ENCODE results near the gene HSF4.

HSF4 gene

DNA sequence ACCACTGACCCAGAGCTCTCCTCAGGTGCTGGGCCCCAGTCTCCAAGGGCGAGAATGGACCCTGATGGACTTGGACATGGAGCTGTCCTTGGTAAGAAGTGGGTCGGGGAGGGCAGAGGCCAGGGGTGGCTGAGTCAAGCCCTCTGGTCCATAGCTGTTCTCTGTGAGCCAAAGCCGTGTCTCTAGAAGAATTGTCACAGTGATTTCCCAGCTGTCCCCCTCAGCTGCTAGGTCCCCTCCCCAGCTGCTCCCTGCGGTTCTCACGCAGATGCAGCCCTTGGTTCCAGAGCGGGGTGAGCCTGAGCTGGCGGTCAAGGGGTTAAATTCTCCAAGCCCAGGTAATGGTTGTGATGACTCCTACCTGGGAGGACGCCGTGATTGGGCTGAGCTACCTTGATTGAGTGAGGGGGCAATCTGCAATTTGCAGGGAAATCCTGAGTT, 4.5 kb downstream of the HSF4 start:
- Mint-ChIP-seq H3K4me3 (peak overlapping the region; percentile 14), H3K27me3 (ENCODE audit: low read depth) (peaks cover 18% of the 10 kb centered on the region), H3K4me1 (ENCODE audit: low read depth) (peaks cover 57% of the 10 kb centered on the region)

DNA sequence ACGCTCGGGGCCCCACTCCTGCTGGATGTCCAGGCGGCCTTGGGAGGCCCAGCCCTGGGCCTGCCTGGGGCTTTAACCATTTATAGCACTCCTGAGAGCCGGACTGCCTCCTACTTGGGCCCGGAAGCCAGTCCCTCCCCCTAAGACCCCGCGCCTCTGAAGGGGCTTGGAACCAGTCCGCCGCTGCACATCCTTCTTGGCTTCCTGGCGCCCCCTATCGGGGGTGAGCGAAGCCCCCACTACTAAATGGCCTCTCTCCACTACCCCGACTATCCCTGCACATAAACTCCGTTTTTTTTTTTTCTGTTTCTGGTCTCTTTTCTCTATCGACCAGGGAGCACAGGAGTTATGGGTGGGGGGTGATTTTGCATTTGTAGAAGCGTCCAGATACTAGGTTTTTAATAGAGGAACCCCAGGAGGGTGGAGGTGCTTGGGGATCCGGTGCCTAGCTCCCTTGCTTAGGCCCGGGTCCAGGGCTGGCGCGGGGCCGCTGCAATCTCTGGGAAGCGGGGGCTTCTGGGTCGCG, 5.2 kb downstream of the HSF4 start:
- Mint-ChIP-seq H3K9me3 (no peaks in the 10 kb centered on the region), H3K4me3 (peak overlapping the region; percentile 91), H3K4me1 (ENCODE audit: low read depth) (peaks cover 55% of the 10 kb centered on the region), H3K36me3 (ENCODE audit: low read depth) (peaks cover 33% of the 10 kb centered on the region), H3K27me3 (ENCODE audit: low read depth) (peaks cover 15% of the 10 kb centered on the region), H3K27ac (peak overlapping the region; percentile 94)

More for the DNA sequence above, 4.5 kb downstream of the HSF4 start:
- H3K27ac Mint-ChIP-seq: no peak overlapping the region
- H3K9me3 Mint-ChIP-seq: no peaks in the 10 kb centered on the region
- peaks cover 33% of the 10 kb centered on the region for H3K36me3 Mint-ChIP-seq (ENCODE audit: low read depth)

DNA sequence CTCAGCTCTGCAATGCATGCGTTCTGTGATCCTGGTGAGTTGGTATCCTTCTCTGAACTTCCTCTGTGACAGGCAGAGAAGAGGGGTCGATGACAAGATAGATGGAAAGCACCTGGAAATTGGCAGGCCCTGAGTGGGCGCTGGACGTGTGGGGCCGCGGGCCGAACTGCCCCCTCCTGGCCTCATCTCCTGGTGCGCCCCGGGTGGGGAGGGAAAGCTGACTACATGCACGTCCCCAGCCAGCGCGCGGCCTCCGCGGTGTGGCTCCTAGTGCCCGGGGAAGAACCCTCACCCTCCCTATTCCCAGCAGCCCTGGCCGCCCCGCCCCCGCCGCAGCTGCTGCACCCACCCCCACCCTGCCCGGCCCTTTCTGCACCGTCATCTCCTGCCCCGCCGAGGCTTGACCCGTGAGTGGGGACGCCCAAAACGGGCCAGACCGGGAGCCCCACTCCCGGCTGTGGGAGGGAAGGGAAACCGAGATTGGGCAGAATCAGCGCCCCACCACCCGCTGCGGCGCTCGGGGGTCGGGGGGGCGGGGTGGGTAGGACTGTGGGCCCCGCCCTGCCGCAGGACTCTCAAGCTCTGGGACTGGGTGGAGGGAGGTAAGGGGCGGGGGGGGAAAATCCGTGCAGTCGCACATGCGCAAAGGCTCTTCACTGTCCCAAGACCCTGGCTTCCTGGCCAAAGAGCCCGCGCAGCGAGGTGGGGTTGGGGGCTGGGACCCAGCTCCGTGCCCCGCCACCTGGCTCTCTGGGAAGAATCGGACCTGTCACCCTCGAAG, 5.8 kb downstream of the HSF4 start, which contains the start of gene NOL3:
TSS of gene NOL3 (plus strand) at position 371 of the 781 bp plus-strand sequence.
- Mint-ChIP-seq H3K4me3 (peak within 1 kb of the TSS; percentile 91), H3K36me3 (ENCODE audit: low read depth) (peaks cover 30% of the 10 kb centered on the region), H3K9me3 (no peaks in the 10 kb centered on the region), H3K4me1 (ENCODE audit: low read depth) (peaks cover 54% of the 10 kb centered on the region), H3K27ac (peak within 1 kb of the TSS; percentile 94), H3K27me3 (ENCODE audit: low read depth) (peaks cover 10% of the 10 kb centered on the region)

DNA sequence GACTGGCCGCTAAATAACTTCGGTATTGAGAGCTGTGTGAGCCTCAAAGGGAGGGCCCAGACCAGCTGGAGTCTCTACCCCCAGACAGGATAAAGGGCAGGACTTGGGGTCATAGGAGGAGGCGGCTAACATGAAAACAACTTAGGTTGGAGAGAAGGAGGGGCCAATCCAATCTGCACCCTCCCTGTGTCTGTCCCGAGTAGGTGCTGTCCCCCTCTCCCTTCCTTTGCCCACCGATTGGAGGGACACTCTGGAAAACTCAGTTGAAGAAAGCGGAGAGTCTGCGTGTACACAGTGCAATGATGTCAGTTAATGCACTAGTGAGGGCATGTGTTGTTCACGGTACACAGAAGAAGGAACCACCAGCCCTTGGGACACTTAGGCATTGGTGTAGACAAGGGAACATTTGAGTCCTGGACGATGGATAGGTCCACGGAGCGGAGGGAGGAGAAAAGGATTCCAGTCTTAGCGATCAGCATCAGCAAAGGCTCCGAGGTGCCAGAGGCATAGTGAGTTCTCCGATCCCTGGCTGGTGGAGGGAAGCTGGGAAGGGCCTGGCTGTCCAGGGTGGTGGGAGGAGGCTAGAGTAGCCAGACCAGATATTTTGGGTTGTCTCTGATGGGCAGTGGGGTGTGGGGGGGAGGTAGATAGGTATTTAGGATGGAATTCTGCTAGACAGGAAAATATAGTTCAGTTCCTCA, 6.6 kb downstream of the HSF4 start:
- Mint-ChIP-seq H3K27ac (peak overlapping the region; percentile 86), H3K27me3 (ENCODE audit: low read depth) (peaks cover 8% of the 10 kb centered on the region), H3K36me3 (ENCODE audit: low read depth) (peaks cover 36% of the 10 kb centered on the region), H3K4me3 (peak overlapping the region; percentile 91), H3K4me1 (ENCODE audit: low read depth) (peaks cover 61% of the 10 kb centered on the region), H3K9me3 (no peaks in the 10 kb centered on the region)

DNA sequence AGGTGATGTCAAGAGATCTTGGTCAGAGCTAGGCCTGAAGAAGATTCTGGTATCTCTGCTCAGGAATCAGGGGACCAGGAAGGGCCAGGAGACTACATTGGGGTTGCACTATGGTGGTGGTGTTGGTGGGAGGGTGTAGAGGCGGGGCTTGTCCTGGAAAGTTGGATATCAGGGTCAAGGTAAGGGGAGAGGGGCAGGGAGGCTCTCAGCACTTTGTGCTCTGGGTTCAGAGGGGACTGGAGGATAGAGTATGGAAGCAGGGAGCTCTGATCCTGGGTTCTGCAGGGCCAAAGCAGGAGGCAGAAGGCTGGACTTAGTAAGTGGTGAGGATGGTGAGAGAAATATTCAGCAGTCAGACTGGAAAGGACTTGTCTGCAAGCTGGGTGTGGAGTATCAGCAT, 8.8 kb downstream of the HSF4 start:
- peaks cover 62% of the 10 kb centered on the region for H3K4me1 Mint-ChIP-seq (ENCODE audit: low read depth)
- peak overlapping the region; percentile 83 for H3K27ac Mint-ChIP-seq
- H3K36me3 Mint-ChIP-seq (ENCODE audit: low read depth): peaks cover 36% of the 10 kb centered on the region
- peak overlapping the region; percentile 89 for H3K4me3 Mint-ChIP-seq
- no peaks in the 10 kb centered on the region for H3K9me3 Mint-ChIP-seq
- H3K27me3 Mint-ChIP-seq (ENCODE audit: low read depth): no peaks in the 10 kb centered on the region

DNA sequence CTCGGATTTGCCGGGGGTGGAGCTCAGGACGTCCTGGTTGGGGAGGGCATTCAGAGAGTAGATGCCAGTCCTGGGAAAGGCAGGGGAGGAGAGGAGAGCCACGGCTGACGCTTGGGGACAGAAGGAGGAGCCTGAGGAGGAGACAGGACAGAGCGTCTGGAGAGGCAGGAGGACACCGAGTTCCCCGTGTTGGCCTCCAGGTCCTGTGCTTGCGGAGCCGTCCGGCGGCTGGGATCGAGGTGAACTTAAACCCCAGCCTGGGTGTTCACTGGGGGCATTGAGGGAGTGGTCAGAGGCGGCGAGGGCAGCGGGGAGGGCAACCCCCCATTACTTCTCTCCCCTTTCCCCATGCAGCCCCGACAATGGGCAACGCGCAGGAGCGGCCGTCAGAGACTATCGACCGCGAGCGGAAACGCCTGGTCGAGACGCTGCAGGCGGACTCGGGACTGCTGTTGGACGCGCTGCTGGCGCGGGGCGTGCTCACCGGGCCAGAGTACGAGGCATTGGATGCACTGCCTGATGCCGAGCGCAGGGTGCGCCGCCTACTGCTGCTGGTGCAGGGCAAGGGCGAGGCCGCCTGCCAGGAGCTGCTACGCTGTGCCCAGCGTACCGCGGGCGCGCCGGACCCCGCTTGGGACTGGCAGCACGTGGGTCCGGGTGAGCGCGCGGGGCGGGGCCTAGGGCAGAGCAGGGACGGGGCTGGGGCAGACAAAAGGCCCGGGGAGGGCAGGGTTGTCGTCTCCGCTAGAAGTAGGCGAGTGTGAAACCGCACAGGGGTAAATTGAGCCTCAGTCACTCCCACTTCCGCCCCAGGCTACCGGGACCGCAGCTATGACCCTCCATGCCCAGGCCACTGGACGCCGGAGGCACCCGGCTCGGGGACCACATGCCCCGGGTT, 9.5 kb downstream of the HSF4 start:
- Mint-ChIP-seq H3K27me3 (ENCODE audit: low read depth) (no peaks in the 10 kb centered on the region), H3K36me3 (ENCODE audit: low read depth) (peaks cover 35% of the 10 kb centered on the region), H3K4me3 (peak overlapping the region; percentile 89), H3K27ac (peak overlapping the region; percentile 83), H3K9me3 (no peaks in the 10 kb centered on the region), H3K4me1 (ENCODE audit: low read depth) (peaks cover 65% of the 10 kb centered on the region)

DNA sequence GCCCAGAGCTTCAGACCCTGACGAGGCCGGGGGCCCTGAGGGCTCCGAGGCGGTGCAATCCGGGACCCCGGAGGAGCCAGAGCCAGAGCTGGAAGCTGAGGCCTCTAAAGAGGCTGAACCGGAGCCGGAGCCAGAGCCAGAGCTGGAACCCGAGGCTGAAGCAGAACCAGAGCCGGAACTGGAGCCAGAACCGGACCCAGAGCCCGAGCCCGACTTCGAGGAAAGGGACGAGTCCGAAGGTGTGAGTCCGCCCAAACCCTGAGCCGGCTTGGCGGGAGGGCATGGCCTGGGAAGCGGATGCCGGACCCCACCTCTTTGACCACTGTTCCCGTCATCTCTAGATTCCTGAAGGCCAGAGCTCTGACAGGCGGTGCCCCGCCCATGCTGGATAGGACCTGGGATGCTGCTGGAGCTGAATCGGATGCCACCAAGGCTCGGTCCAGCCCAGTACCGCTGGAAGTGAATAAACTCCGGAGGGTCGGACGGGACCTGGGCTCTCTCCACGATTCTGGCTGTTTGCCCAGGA, 10.2 kb downstream of the HSF4 start:
- Mint-ChIP-seq H3K9me3 (no peaks in the 10 kb centered on the region), H3K27me3 (ENCODE audit: low read depth) (no peaks in the 10 kb centered on the region), H3K36me3 (ENCODE audit: low read depth) (peaks cover 35% of the 10 kb centered on the region), H3K27ac (no peak overlapping the region), H3K4me3 (peak overlapping the region; percentile 89), H3K4me1 (ENCODE audit: low read depth) (peaks cover 64% of the 10 kb centered on the region)

DNA sequence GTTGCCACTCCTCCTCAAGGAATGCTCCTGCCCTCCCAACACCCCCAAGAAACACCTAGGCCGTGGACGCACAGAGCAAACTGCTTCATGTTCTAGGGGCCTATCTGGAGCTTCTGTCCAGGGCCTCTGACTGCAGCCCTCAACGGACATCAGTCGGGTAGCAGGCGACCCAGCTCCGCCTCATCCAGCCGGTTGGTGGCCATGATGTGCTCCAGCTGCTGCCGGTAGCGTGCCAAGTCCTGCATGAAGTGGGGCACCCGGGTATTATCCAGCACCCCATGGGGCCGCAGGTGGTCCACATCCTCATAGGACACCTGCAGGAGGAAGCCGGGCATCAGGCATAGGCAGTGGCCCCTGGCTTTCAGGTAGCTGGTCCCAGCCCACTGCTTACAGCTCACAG, 12.1 kb downstream of the HSF4 start:
- no peak overlapping the region for H3K4me3 Mint-ChIP-seq
- H3K27ac Mint-ChIP-seq: peak overlapping the region; percentile 63
- H3K4me1 Mint-ChIP-seq (ENCODE audit: low read depth): peaks cover 49% of the 10 kb centered on the region
- peaks cover 30% of the 10 kb centered on the region for H3K36me3 Mint-ChIP-seq (ENCODE audit: low read depth)
- no peaks in the 10 kb centered on the region for H3K27me3 Mint-ChIP-seq (ENCODE audit: low read depth)
- H3K9me3 Mint-ChIP-seq: no peaks in the 10 kb centered on the region

DNA sequence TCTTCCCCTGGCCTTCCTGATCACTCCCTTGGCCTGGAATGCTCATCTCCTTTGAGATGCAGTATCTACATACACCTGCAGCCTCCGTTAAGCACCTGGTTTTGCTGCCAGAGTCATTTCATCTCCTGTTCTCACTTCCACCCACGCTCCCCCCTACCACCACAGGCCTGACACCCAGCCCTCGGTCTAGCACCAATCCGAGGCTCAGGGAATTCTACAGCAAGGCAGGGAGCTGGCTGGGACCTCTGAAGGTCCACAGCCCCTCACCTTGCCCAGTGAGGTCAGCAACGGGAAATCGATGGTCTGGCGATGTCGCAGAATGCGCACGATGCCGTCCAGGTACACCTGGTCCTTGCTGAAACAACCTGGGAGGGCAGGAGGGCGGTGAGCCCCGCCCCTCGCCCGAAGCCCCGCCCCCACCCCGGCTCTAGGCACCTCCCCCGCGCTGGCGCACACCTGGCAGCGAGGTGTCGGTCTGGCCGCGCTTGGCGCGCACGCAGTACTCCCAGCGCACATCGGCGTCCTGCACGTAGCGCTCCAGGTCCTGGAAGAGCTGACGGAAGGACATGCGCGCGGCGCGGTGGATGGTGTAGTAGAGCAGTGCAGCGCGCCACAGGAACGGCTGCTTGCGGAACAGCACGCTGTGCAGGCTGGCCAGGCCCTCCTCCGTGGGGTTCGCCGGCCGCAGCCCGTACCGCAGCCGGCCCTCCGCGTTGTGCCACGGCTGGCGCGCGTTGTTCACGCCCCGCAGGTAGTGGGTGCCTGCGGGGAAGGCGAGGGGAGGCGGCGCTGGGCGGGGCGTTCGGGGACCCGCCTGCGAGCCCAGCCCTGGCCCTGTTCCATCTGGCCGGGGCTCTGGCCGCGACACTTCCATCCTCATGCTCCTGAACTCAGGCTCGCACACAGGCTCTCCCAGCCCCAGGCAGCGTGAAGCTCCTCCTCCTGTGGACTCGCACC, 13.5 kb downstream of the HSF4 start:
- H3K4me1 Mint-ChIP-seq (ENCODE audit: low read depth): peaks cover 43% of the 10 kb centered on the region
- peak overlapping the region; percentile 71 for H3K27ac Mint-ChIP-seq
- H3K4me3 Mint-ChIP-seq: peak overlapping the region; percentile 73
- H3K27me3 Mint-ChIP-seq (ENCODE audit: low read depth): no peaks in the 10 kb centered on the region
- peaks cover 26% of the 10 kb centered on the region for H3K36me3 Mint-ChIP-seq (ENCODE audit: low read depth)
- H3K9me3 Mint-ChIP-seq: no peaks in the 10 kb centered on the region

DNA sequence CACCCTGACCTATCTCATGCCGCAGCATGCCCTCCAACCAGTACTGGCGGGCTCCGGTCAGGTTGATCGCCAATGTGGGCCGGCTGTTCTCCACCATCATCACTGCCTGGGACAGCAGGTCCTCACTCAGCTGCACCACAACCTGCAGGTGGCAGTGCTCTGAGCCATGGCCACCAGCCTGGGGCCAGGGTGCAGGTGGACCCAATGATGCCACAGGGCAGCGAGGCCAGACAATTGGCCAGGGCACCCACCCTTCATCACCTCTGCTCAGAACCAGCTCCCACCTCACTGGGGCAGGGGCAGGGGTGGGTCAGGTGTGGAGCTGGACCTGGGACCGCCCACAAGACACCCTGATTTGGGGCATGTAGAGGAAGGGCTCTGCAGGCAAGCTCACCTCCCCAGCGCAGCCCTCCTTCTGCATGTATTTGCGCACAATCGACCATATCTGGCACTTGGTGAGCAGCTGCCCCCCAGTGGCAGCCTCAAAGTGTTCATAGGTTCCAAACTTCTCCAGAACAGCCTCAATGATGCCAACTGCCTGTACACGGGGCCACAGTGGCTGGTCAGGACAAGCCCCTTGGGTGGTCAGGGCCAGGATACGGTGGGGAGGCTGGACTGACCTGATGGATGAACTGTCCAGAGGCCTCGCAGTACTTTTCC, 15.0 kb downstream of the HSF4 start:
- H3K27ac Mint-ChIP-seq: no peak overlapping the region
- H3K27me3 Mint-ChIP-seq (ENCODE audit: low read depth): no peaks in the 10 kb centered on the region
- H3K4me3 Mint-ChIP-seq: no peak overlapping the region
- no peaks in the 10 kb centered on the region for H3K9me3 Mint-ChIP-seq
- peaks cover 18% of the 10 kb centered on the region for H3K36me3 Mint-ChIP-seq (ENCODE audit: low read depth)
- peaks cover 32% of the 10 kb centered on the region for H3K4me1 Mint-ChIP-seq (ENCODE audit: low read depth)

DNA sequence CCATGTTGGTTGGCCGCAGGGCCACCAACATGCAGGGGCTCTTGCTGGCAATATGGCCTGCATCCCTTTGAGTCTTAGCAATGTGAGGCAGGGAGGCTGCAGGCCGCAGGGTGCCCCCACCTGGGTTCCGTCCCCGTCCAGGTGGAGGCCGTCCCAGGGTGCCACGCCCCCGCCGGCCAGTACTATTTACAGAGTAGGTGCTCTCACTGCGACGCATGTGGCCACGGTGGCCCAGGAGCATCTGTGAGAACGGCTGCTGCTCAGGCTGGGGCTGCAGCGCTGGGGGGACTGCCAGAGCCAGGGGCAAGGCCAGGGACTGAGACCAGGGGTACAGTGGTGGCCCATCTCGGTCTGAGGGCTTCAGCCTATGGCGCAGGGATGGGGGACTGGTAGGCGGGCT, 15.6 kb downstream of the HSF4 start:
- Mint-ChIP-seq H3K9me3 (no peaks in the 10 kb centered on the region), H3K27me3 (ENCODE audit: low read depth) (peaks cover 2% of the 10 kb centered on the region), H3K4me3 (no peak overlapping the region), H3K4me1 (ENCODE audit: low read depth) (peaks cover 32% of the 10 kb centered on the region), H3K36me3 (ENCODE audit: low read depth) (peaks cover 18% of the 10 kb centered on the region), H3K27ac (no peak overlapping the region)

DNA sequence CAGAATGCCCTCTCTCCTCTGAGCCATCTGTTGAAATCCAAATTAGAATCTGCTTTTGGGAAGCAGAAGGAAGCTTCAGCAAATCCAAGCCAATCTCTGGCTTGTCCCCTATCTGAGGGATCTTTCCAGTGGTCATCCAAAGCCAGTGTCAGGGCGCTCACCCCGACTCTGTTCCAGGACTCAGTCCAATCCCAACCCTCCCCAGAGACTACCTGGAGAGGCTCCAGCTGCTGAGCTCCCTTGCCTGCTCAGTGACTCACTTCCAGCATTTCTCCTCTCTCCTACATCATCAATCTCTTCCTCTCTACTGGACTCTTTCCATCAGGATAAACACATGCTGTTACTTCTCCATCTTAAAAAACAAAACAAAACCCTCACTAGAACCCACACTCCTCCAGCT, 16.8 kb downstream of the HSF4 start:
- peaks cover 29% of the 10 kb centered on the region for H3K4me1 Mint-ChIP-seq (ENCODE audit: low read depth)
- H3K9me3 Mint-ChIP-seq: no peaks in the 10 kb centered on the region
- H3K4me3 Mint-ChIP-seq: no peak overlapping the region
- H3K27ac Mint-ChIP-seq: no peak overlapping the region
- peaks cover 9% of the 10 kb centered on the region for H3K36me3 Mint-ChIP-seq (ENCODE audit: low read depth)
- peaks cover 8% of the 10 kb centered on the region for H3K27me3 Mint-ChIP-seq (ENCODE audit: low read depth)

DNA sequence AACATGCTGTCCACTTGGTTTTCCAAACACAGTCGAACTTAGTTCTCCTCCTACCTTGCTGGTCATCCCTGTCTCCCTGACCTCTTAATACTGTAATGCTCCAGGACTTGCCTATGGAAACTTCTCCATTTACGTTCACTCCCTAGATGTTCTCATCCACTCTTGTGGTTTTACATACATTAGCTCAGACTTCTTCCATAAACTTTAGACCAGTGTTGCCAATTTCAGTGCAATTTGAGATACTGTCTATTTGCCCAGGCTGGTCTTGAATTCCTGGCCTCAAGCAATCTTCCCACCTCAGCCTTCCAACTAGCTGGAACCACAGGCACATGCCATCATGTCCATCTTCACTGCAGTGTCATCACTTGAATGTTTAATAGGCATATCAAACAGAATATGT, 17.7 kb downstream of the HSF4 start:
- no peaks in the 10 kb centered on the region for H3K9me3 Mint-ChIP-seq
- H3K36me3 Mint-ChIP-seq (ENCODE audit: low read depth): peaks cover 6% of the 10 kb centered on the region
- no peak overlapping the region for H3K27ac Mint-ChIP-seq
- peaks cover 8% of the 10 kb centered on the region for H3K27me3 Mint-ChIP-seq (ENCODE audit: low read depth)
- H3K4me3 Mint-ChIP-seq: no peak overlapping the region
- H3K4me1 Mint-ChIP-seq (ENCODE audit: low read depth): peaks cover 23% of the 10 kb centered on the region
